Neural cell (in vitro differentiated cells): ENCODE results near the gene PLXNC1. TPM values are rescaled to one million over a fixed set of nuclear protein-coding genes. Genes with fewer than 3 reads are reported as not detected.

Experiments
- H2AFZ ChIP-seq: fragments of 200-600, 300-800 bp; sonication (generic), shearing (Covaris generic); 2 replicates; pipeline ENCODE4 v1.6.0; 2014; ENCODE audit warnings: low read depth, mild to moderate bottlenecking, antibody characterized with exemption, low read length, moderate library complexity
- H3F3A ChIP-seq: fragments of 200-600 bp; shearing (Covaris generic); 2 replicates; pipeline ENCODE4 v1.6.1; 2016; ENCODE audit warnings: mild to moderate bottlenecking, moderate library complexity, mixed read lengths, antibody characterized with exemption, low read length; ENCODE audit not compliant: insufficient read depth, poor library complexity, severe bottlenecking
- H3K27ac ChIP-seq: fragments of 200-600, 300-800 bp; sonication (generic), shearing (Covaris generic); 2 replicates; pipeline ENCODE4 v1.5.1; 2014; ENCODE audit warnings: mild to moderate bottlenecking, low read length, moderate library complexity
- H3K27me3 ChIP-seq: fragments of 300-800, 200-600 bp; sonication (generic), shearing (Covaris generic); 2 replicates; pipeline ENCODE4 v1.6.0; 2014; ENCODE audit warnings: mild to moderate bottlenecking, low read depth, low read length, moderate library complexity; ENCODE audit not compliant: insufficient read depth
- H3K36me3 ChIP-seq: fragments of 300-800, 200-600 bp; sonication (generic), shearing (Covaris generic); 2 replicates; pipeline ENCODE4 v1.5.1; 2014; ENCODE audit warnings: mild to moderate bottlenecking, antibody characterized with exemption, low read length, moderate library complexity; ENCODE audit not compliant: insufficient read depth
- H3K4me2 ChIP-seq: fragments of 300-800, 200-600 bp; sonication (generic), shearing (Covaris generic); 2 replicates; pipeline ENCODE4 v1.6.0; 2014; ENCODE audit warnings: mild to moderate bottlenecking, low read length
- H3K4me3 ChIP-seq: fragments of 300-800, 200-600 bp; sonication (generic), shearing (Covaris generic); 2 replicates; pipeline ENCODE4 v1.5.1; 2014; ENCODE audit warnings: mild to moderate bottlenecking, low read length, moderate library complexity
- H3K79me2 ChIP-seq: fragments of 200-600 bp; shearing (Covaris generic); replicated peaks from 2 replicates; pipeline ENCODE4 v1.6.0; 2014; ENCODE audit warnings: mild to moderate bottlenecking, low read length, moderate library complexity; ENCODE audit not compliant: insufficient read depth
- H3K9ac ChIP-seq: fragments of 300-800, 200-600 bp; sonication (generic), shearing (Covaris generic); 2 replicates; pipeline ENCODE4 v1.6.1; 2016; ENCODE audit warnings: mild to moderate bottlenecking, low read length, mixed read lengths
- H3K9me2 ChIP-seq: fragments of 200-600 bp; shearing (Covaris generic); 2 replicates; pipeline ENCODE4 v1.6.1; 2016; ENCODE audit warnings: mild to moderate bottlenecking, low read length, mixed read lengths; ENCODE audit not compliant: insufficient read depth
- H3K9me3 ChIP-seq: fragments of 200-600, 300-800 bp; sonication (generic), shearing (Covaris generic); 2 replicates; pipeline ENCODE4 v1.6.1; 2016; ENCODE audit warnings: mild to moderate bottlenecking, mixed run types, low read length, moderate library complexity, mixed read lengths
- H4K20me1 ChIP-seq: fragments of 200-600 bp; shearing (Covaris generic); 2 replicates; pipeline ENCODE4 v1.6.1; 2016; ENCODE audit warnings: mild to moderate bottlenecking, mixed run types; ENCODE audit not compliant: insufficient read depth
- CTCF ChIP-seq: fragments of 450-650 bp; IDR thresholded peaks from 2 replicates; pipeline ENCODE4 v1.5.1; 2014; ENCODE audit warnings: antibody characterized with exemption, mild to moderate bottlenecking, moderate library complexity; ENCODE audit not compliant: poor library complexity, severe bottlenecking
- EP300 ChIP-seq: fragments of 450-650 bp; conservative IDR thresholded peaks from 2 replicates; pipeline ENCODE4 v1.6.1; 2014; ENCODE audit warnings: antibody characterized with exemption, mild to moderate bottlenecking, moderate library complexity; ENCODE audit not compliant: poor library complexity, severe bottlenecking
- EZH2 ChIP-seq: fragments of 200-600, 300-800 bp; shearing (Covaris generic), sonication (generic); IDR thresholded peaks from 2 replicates; pipeline ENCODE4 v1.6.1; 2014; ENCODE audit warnings: antibody characterized with exemption, low read length, borderline replicate concordance, mild to moderate bottlenecking; ENCODE audit not compliant: insufficient read depth, poor library complexity, severe bottlenecking
- MXI1 ChIP-seq: fragments of 450-650 bp; conservative IDR thresholded peaks from 2 replicates; pipeline ENCODE4 v1.6.1; 2014; ENCODE audit warnings: antibody characterized with exemption, mild to moderate bottlenecking; ENCODE audit not compliant: poor library complexity, severe bottlenecking
- POLR2AphosphoS5 ChIP-seq: IDR thresholded peaks from 2 replicates; pipeline ENCODE4 v1.6.1; 2012
- RAD21 ChIP-seq: fragments of 450-650 bp; conservative IDR thresholded peaks from 2 replicates; pipeline ENCODE4 v1.6.1; 2014; ENCODE audit warnings: antibody characterized with exemption, mild to moderate bottlenecking, moderate library complexity
- REST ChIP-seq: IDR thresholded peaks from 2 replicates; pipeline ENCODE4 v1.6.1; 2012; ENCODE audit warnings: borderline replicate concordance
- SMC3 ChIP-seq: fragments of 450-650 bp; conservative IDR thresholded peaks from 2 replicates; pipeline ENCODE4 v1.6.1; 2014; ENCODE audit warnings: antibody characterized with exemption, mild to moderate bottlenecking, moderate library complexity; ENCODE audit not compliant: poor library complexity
- TAF1 ChIP-seq: IDR thresholded peaks from 2 replicates; pipeline ENCODE4 v1.6.1; 2012; ENCODE audit warnings: low read depth
- polyA plus RNA-seq: library from polyadenylated mRNA; depleted of rRNA; stranded (reverse); fragments of >200 nt; gene quantifications from 2 replicates; pipeline ENCODE4 v1.2.3, GENCODE V29; 2014

PLXNC1 gene
- polyA plus RNA-seq, 1 donor from 2014 or later, result 76.3 TPM

- no peaks in the 10 kb centered on the region for H4K20me1 ChIP-seq
- no peak overlapping the region for H3K9ac ChIP-seq
- H3K27me3 ChIP-seq, result no peaks in the 10 kb centered on the region
- no peaks in the 10 kb centered on the region for H3K9me2 ChIP-seq
- no peaks in the 10 kb centered on the region for H3F3A ChIP-seq
- peaks cover 9% of the 10 kb centered on the region for H3K36me3 ChIP-seq
- TF ChIP-seq EP300 (no peak), TAF1 (no peak), MXI1 (no peak), REST (no peak), CTCF (no peak), EZH2 (no peak), POLR2AphosphoS5 (no peak), SMC3 (no peak), RAD21 (no peak)
- peaks cover 4% of the 10 kb centered on the region for H3K9me3 ChIP-seq
- H3K4me3 ChIP-seq, result no peak overlapping the region
- no peak overlapping the region for H3K4me2 ChIP-seq
- no peak overlapping the region for H2AFZ ChIP-seq
- H3K79me2 ChIP-seq, result no peaks in the 10 kb centered on the region
- H3K27ac ChIP-seq, result no peak overlapping the region
Observed at GRCh38 chr12:94198469-94198868, 50.1 kb downstream of the PLXNC1 start.

- no peaks in the 10 kb centered on the region for H4K20me1 ChIP-seq
- no peak overlapping the region for H3K4me3 ChIP-seq
- no peaks in the 10 kb centered on the region for H3K27me3 ChIP-seq
- peaks cover 5% of the 10 kb centered on the region for H3K36me3 ChIP-seq
- H3F3A ChIP-seq, result no peaks in the 10 kb centered on the region
- H3K79me2 ChIP-seq, result no peaks in the 10 kb centered on the region
- no peak overlapping the region for H3K4me2 ChIP-seq
- no peaks in the 10 kb centered on the region for H3K9me2 ChIP-seq
- peaks cover 4% of the 10 kb centered on the region for H3K9me3 ChIP-seq
- no peak overlapping the region for H3K9ac ChIP-seq
- H2AFZ ChIP-seq, result no peak overlapping the region
- no peak overlapping the region for H3K27ac ChIP-seq
- TF ChIP-seq SMC3, result no peak
- TF ChIP-seq EP300, result no peak
- no peak for TF ChIP-seq RAD21
- TF ChIP-seq POLR2AphosphoS5, result no peak
- TF ChIP-seq TAF1, result no peak
- TF ChIP-seq MXI1, result no peak
- no peak for TF ChIP-seq REST
- no peak for TF ChIP-seq CTCF
- no peak for TF ChIP-seq EZH2
Observed at GRCh38 chr12:94198872-94199271, 50.5 kb downstream of the PLXNC1 start.
